Measurements from ENCODE around the gene NDRG2. TPM values are rescaled to one million over a fixed set of nuclear protein-coding genes. Genes with fewer than 3 reads are reported as not detected.
A peak's percentile ranks its signal among the peaks of the same experiment; 100 is the strongest.

NDRG2 gene
- total and polyA plus RNA-seq, 12 donors, result 242 to 420 (median 293) TPM

- Histone ChIP-seq H3K4me1 (peaks cover 0 to 18% (median 8%) of the 10 kb centered on the region in 9 donors), H3K27ac (no peak overlapping the region), H3K9me3 (no peaks in the 10 kb centered on the region), H3K27me3 (no peaks in the 10 kb centered on the region), H3K36me3 (no peaks in the 10 kb centered on the region), H3K4me3 (no peak overlapping the region)
- intact Hi-C loops (cut with DNase I), result loop anchor here in 8 of 10 donors (5.0 to 10.0 kb wide), 5 partner anchors 101 to 279 kb away; no protein-coding TSS in a partner anchor
- no peak for TF ChIP-seq CTCF (IDR thresholded peaks at IDR 0.05)
- WGBS, 2 donors, result 95% methylated on average over 3 of the region's 3 CpGs
- DNase-seq, result no peak
- ATAC-seq, result no peak
These were observed 51.4 kb downstream of the NDRG2 start for GRCh38 chr14:20973501-20973900.

DNA sequence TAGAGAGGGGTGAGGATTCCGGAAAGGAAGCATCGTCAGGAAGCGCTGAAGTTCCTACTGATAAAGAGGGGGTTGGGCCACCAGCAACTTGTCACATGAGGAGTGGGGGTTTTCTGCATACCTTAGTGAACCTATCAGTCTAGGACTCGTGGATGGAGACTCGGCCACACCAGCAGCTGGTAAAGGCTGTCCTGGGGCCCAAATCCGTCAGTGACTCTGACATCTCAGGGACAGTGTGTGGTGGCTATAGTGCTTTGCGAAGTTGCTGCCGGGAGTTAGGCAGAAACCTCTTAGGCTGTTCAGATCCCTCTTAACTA is 53.2 kb downstream of the NDRG2 start:
- WGBS, 2 donors, result 9 to 10% methylated on average over 8 of the region's 8 CpGs
- H3K27ac ChIP-seq, result peak overlapping the region in 8 of 10 donors; percentile 41 to 87 (median 70)
- no peaks in the 10 kb centered on the region for H3K9me3 ChIP-seq
- H3K4me3 ChIP-seq, result peak overlapping the region in 9 of 10 donors; percentile 39 to 79 (median 69)
- intact Hi-C loops (cut with DNase I), result loop anchor here in 8 of 10 donors (1.0 to 10.0 kb wide), 8 partner anchors 99 to 277 kb away; no protein-coding TSS in a partner anchor
- peaks cover 0 to 18% (median 8%) of the 10 kb centered on the region in 9 donors for H3K4me1 ChIP-seq
- H3K27me3 ChIP-seq, result peaks cover 0 to 7% (median 0%) of the 10 kb centered on the region in 7 donors
- H3K36me3 ChIP-seq, result no peaks in the 10 kb centered on the region
- TF ChIP-seq CTCF (IDR thresholded peaks at IDR 0.05), result no peak
- peak in 5 of 8 donors; percentile 8 to 55 (median 32) for ATAC-seq
- DNase-seq, result no peak

DNA sequence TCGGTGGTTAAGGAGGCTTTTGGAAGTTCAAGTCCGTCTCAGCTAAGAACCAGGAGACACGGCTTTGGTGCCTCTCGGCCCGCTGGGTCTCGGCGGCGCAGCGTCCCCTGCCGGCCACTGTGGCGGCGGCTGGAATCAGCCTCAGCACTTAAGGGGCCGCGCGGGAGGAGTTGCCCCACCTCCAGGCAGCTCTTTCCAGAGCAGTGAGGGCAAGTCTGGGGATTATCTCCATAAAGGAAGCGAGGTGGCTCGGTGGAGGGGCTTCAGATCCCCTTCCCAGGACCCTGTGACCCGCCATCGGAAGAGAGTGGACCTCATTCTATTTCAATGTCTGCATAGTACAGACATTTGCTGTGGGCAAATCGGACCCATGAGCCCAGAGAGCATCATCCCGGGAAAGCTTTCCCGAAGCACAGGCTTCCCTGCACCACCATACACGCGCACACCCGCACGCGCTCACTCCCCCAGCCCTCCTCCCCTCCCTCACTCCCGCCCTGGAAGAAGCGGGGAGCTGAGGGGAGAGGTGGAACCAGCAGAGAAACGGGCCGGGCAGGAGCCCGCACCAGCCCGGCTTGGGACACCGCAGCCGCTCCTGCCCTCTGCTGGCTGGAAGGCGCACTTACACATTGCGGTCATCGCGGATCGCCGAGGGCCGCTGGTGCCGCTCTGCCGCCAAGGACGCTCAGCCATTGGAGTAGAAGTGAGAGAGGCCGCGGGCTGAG is 53.7 kb downstream of the NDRG2 start:
- ATAC-seq, result peak; percentile 95 to 98 (median 97)
- 0% methylated on average over 47 of the region's 47 CpGs for WGBS, 2 donors
- intact Hi-C loops (cut with DNase I), result loop anchor here in 8 of 10 donors (1.0 to 10.0 kb wide), 8 partner anchors 98 to 276 kb away; no protein-coding TSS in a partner anchor
- peak overlapping the region; percentile 33 to 79 (median 68) for H3K4me3 ChIP-seq
- H3K36me3 ChIP-seq, result no peaks in the 10 kb centered on the region
- H3K9me3 ChIP-seq, result no peaks in the 10 kb centered on the region
- peak; percentile 83 to 87 for DNase-seq
- H3K27me3 ChIP-seq, result peaks cover 0 to 7% (median 0%) of the 10 kb centered on the region in 7 donors
- peaks cover 0 to 18% (median 8%) of the 10 kb centered on the region in 9 donors for H3K4me1 ChIP-seq
- H3K27ac ChIP-seq, result peak overlapping the region in 9 of 10 donors; percentile 41 to 87 (median 69)
- peak; percentile 70 to 91 (median 78) for TF ChIP-seq CTCF (IDR thresholded peaks at IDR 0.05)

DNA sequence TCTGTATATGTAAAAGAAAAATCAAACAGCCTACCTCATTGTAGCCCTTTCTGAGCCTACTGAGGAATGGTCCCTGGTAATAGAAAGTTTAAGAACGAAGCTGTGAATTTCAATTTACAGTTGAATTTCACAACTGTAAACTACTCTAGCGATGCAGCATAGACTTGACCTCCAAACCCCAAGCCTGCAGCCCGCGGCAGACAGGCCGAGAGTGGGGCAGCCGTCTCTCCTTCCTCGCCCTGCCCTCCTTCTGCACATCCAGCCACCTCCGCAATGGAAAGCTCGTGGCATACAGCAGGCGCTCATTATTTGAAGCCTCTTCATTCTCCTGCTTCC is 54.2 kb downstream of the NDRG2 start:
- H3K27me3 ChIP-seq, result peaks cover 0 to 7% (median under 1%) of the 10 kb centered on the region in 7 donors
- WGBS, 2 donors, result 18 to 19% methylated on average over 10 of the region's 10 CpGs
- no peak for DNase-seq
- H3K36me3 ChIP-seq, result no peaks in the 10 kb centered on the region
- intact Hi-C loops (cut with DNase I), result loop anchor here in 8 of 10 donors (2.0 to 10.0 kb wide), 7 partner anchors 98 to 276 kb away; no protein-coding TSS in a partner anchor
- peak overlapping the region in 7 of 10 donors; percentile 41 to 87 (median 69) for H3K27ac ChIP-seq
- peaks cover 0 to 18% (median 8%) of the 10 kb centered on the region in 9 donors for H3K4me1 ChIP-seq
- peak overlapping the region in 9 of 10 donors; percentile 39 to 79 (median 69) for H3K4me3 ChIP-seq
- ATAC-seq, result peak in 7 of 8 donors; percentile 4 to 28 (median 15)
- no peak for TF ChIP-seq CTCF (IDR thresholded peaks at IDR 0.05)
- H3K9me3 ChIP-seq, result no peaks in the 10 kb centered on the region

Measured in heart right ventricle (tissue), 16 donors.